ENCODE measurements around the gene CCDC83. TPM values are rescaled to one million over a fixed set of nuclear protein-coding genes. Genes with fewer than 3 reads are reported as not detected.

CCDC83 gene
- total RNA-seq, 2 experiments from 2014 or later, result not detected

DNA sequence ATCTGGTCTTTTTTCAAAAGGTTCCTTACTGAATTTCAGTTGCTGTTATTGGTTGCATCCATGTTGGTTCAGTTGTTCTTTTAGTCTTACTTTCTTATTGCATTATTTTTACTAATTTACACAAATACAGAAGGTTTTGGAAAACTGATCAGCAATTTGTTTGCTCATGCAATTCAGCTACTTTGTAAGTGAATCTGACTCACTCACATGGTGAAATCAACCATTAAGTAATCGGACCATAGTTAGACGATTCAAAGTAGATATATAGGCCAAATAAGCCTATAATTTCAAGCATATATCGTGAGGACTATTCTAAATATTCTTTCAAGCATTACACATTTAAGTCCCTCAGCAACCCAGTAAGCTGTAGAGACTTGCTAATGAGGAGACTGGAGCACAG is 41.7 kb downstream of the CCDC83 start:
- peaks cover 1% of the 10 kb centered on the region for H3K27me3 Mint-ChIP-seq
- ChIA-PET POLR2A (no interaction called here), CTCF (no interaction called here)
- no peaks in the 10 kb centered on the region for H3K36me3 Mint-ChIP-seq (ENCODE audit: low read depth)
- DNase-seq, result no peak
- ATAC-seq, result no peak
- no peak overlapping the region for H3K27ac Mint-ChIP-seq
- intact Hi-C loops (cut with micrococcal nuclease), result no loop called here
- H3K4me3 Mint-ChIP-seq, result no peak overlapping the region
- TF ChIP-seq, protein P1, sequence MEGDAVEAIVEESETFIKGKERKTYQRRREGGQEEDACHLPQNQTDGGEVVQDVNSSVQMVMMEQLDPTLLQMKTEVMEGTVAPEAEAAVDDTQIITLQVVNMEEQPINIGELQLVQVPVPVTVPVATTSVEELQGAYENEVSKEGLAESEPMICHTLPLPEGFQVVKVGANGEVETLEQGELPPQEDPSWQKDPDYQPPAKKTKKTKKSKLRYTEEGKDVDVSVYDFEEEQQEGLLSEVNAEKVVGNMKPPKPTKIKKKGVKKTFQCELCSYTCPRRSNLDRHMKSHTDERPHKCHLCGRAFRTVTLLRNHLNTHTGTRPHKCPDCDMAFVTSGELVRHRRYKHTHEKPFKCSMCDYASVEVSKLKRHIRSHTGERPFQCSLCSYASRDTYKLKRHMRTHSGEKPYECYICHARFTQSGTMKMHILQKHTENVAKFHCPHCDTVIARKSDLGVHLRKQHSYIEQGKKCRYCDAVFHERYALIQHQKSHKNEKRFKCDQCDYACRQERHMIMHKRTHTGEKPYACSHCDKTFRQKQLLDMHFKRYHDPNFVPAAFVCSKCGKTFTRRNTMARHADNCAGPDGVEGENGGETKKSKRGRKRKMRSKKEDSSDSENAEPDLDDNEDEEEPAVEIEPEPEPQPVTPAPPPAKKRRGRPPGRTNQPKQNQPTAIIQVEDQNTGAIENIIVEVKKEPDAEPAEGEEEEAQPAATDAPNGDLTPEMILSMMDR (IDR thresholded peaks at IDR 0.05), result no peak
- no peaks in the 10 kb centered on the region for H3K4me1 Mint-ChIP-seq (ENCODE audit: low read depth)
- H3K9me3 Mint-ChIP-seq, result no peaks in the 10 kb centered on the region

DNA sequence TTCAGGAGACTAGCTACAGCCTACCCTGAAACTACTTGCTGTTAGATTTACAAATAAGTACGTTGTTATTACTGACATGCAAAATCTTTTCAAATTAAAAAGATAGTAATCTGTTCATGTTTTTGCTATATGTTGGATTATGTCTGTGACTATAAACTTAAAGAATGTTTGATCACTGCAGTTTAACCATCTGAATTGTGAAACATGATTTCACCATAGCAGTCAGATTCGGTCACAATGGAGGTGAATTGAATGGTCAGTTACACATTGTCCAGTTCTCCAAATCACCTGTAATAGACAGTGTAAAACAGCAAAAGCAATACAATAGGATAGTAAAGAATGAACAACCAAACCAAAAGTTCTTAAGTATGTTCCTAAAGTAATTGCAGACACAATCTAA is 43.3 kb downstream of the CCDC83 start:
- Mint-ChIP-seq H3K27me3 (peaks cover 1% of the 10 kb centered on the region), H3K4me3 (no peak overlapping the region), H3K27ac (no peak overlapping the region), H3K4me1 (ENCODE audit: low read depth) (no peaks in the 10 kb centered on the region), H3K36me3 (ENCODE audit: low read depth) (no peaks in the 10 kb centered on the region), H3K9me3 (no peaks in the 10 kb centered on the region)
- no peak for ATAC-seq
- intact Hi-C loops (cut with micrococcal nuclease), result no loop called here
- TF ChIP-seq, protein P1 (IDR thresholded peaks at IDR 0.05), result no peak
- ChIA-PET POLR2A (no interaction called here), CTCF (interaction anchor here (2.0 kb wide), 1 partner anchor 44 kb away, joined by 5 read pairs; the partner anchor contains the start of gene CCDC83)
- DNase-seq, result no peak

DNA sequence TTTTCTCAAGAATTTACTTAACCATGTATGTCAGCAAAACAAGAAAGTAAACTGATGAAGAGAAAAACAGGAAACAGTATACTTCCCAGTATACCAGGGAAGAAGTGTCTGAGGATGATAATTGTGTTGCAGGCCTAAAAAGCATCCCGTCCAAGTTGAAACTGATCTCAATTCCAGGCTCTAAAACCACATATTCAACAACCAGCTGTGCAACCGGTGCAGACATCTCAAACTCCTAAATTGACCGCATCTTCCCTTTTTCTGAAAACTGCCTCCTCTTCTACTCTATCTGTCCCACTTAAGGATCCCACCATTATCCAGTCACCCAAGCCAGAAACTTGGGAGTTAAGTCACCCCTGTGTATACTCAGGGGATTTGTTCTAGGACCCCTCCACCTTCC is 47.2 kb downstream of the CCDC83 start:
- intact Hi-C loops (cut with micrococcal nuclease), result no loop called here
- no peaks in the 10 kb centered on the region for H3K27me3 Mint-ChIP-seq
- CTCF ChIA-PET, result no interaction called here
- no peak for ATAC-seq
- H3K4me1 Mint-ChIP-seq (ENCODE audit: low read depth), result no peaks in the 10 kb centered on the region
- POLR2A ChIA-PET, result interaction anchor here (0.6 kb wide), 1 partner anchor 66 kb away, joined by 3 read pairs; no protein-coding TSS in a partner anchor
- no peaks in the 10 kb centered on the region for H3K9me3 Mint-ChIP-seq
- TF ChIP-seq, protein P1 (IDR thresholded peaks at IDR 0.05), result no peak
- no peak overlapping the region for H3K27ac Mint-ChIP-seq
- DNase-seq, result no peak
- no peaks in the 10 kb centered on the region for H3K36me3 Mint-ChIP-seq (ENCODE audit: low read depth)
- H3K4me3 Mint-ChIP-seq, result no peak overlapping the region

DNA sequence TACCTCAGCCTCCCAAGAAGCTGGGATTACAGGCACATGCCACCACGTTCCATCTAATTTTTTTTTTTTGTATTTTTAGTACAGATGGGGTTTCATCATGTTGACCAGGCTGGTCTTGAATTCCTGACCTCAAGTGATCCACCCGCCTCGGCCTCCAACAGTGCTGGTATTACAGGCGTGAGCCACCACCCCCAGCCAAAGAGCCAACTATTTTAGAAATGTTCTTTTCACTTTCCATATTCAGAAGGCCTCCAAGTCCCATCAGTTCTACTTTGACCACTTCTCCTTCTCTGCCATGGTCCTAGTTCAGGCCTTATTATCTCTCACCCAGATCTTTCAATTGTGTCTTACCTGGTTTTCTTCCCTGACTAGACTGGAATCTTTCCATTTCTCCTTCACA is 48.2 kb downstream of the CCDC83 start:
- H3K36me3 Mint-ChIP-seq (ENCODE audit: low read depth), result no peaks in the 10 kb centered on the region
- no peaks in the 10 kb centered on the region for H3K9me3 Mint-ChIP-seq
- ChIA-PET CTCF (no interaction called here), POLR2A (no interaction called here)
- no peak overlapping the region for H3K4me3 Mint-ChIP-seq
- H3K27me3 Mint-ChIP-seq, result no peaks in the 10 kb centered on the region
- H3K4me1 Mint-ChIP-seq (ENCODE audit: low read depth), result no peaks in the 10 kb centered on the region
- ATAC-seq (no peak), DNase-seq (no peak)
- TF ChIP-seq, protein P1 (IDR thresholded peaks at IDR 0.05), result no peak
- H3K27ac Mint-ChIP-seq, result no peak overlapping the region
- intact Hi-C loops (cut with micrococcal nuclease), result no loop called here

DNA sequence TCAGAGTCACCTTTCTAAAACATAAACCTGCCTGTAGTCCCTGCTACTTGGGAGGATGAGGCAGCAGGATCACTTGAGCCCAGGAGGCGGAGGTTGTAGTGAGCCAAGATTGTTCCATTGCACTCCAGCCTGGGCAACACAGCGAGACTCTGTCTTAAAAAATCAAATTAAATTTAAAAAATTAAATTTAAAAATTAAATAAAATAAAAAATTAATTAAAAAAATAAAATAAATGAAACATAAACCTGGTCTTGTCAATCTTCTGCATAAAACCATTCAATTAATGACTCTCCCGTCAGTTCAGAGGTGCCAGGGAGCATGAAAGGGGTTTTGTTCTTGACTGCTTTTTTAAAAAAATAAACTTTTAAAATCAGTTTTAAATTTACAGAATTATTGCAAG is 48.6 kb downstream of the CCDC83 start:
- H3K27ac Mint-ChIP-seq, result no peak overlapping the region
- ChIA-PET POLR2A (interaction anchor here (0.6 kb wide), 1 partner anchor 8 kb away, joined by 3 read pairs; no protein-coding TSS in a partner anchor), CTCF (no interaction called here)
- no peaks in the 10 kb centered on the region for H3K36me3 Mint-ChIP-seq (ENCODE audit: low read depth)
- ATAC-seq, result no peak
- TF ChIP-seq, protein P1 (IDR thresholded peaks at IDR 0.05), result no peak
- no peaks in the 10 kb centered on the region for H3K27me3 Mint-ChIP-seq
- H3K9me3 Mint-ChIP-seq, result no peaks in the 10 kb centered on the region
- no peak overlapping the region for H3K4me3 Mint-ChIP-seq
- intact Hi-C loops (cut with micrococcal nuclease), result no loop called here
- no peaks in the 10 kb centered on the region for H3K4me1 Mint-ChIP-seq (ENCODE audit: low read depth)
- no peak for DNase-seq

All from activated CD8-positive, alpha-beta T cell treated with anti-CD3 and anti-CD28 coated beads for 36 hours (primary cell).